ENCODE data around the gene DLGAP1. TPM values are rescaled to one million over a fixed set of nuclear protein-coding genes. Genes with fewer than 3 reads are reported as not detected.

The DLGAP1 gene
- total RNA-seq, 2 experiments from 2014 or later, result 0.31 to 0.36 TPM

- Histone ChIP-seq H3K4me1 (ENCODE audit: insufficient read depth, low read length) (no peaks in the 10 kb centered on the region), H3K27me3 (ENCODE audit: control insufficient read depth in 1 of 2, insufficient read depth in 2 of 2, low read length in 2 of 2) (no peaks in the 10 kb centered on the region), H3K27ac (ENCODE audit: low read depth in 1 of 2, low read length in 2 of 2) (no peak overlapping the region), H3K9me3 (ENCODE audit: control insufficient read depth in 1 of 2, insufficient read depth in 1 of 2, low read length in 2 of 2) (no peaks in the 10 kb centered on the region), H3K36me3 (ENCODE audit: insufficient read depth, low read length) (no peaks in the 10 kb centered on the region), H3K4me3 (ENCODE audit: low read length) (no peak overlapping the region)
- CTCF ChIA-PET, result no interaction called here
- DNase-seq (peak in 2 of 14 experiments; percentile 15 to 21), ATAC-seq (ENCODE audit: poor library complexity) (no peak)
- POLR2A ChIA-PET, result no interaction called here
- Mint-ChIP-seq H3K36me3 (ENCODE audit: low read depth) (no peaks in the 10 kb centered on the region), H3K27me3 (peaks cover 18% of the 10 kb centered on the region), H3K4me3 (no peak overlapping the region), H3K9me3 (no peaks in the 10 kb centered on the region), H3K27ac (no peak overlapping the region), H3K4me1 (ENCODE audit: low read depth) (no peaks in the 10 kb centered on the region)
- TF ChIP-seq CTCF (IDR thresholded peaks at IDR 0.05), result no peak
- intact Hi-C loops (cut with DNase I, micrococcal nuclease), result no loop called here
Observed at GRCh38 chr18:3748086-3748485, 707.0 kb downstream of the DLGAP1 start.

- Histone ChIP-seq H3K27me3 (ENCODE audit: control insufficient read depth in 1 of 2, insufficient read depth in 2 of 2, low read length in 2 of 2) (no peaks in the 10 kb centered on the region), H3K4me1 (ENCODE audit: insufficient read depth, low read length) (no peaks in the 10 kb centered on the region), H3K27ac (ENCODE audit: low read depth in 1 of 2, low read length in 2 of 2) (no peak overlapping the region), H3K4me3 (ENCODE audit: low read length) (no peak overlapping the region), H3K9me3 (ENCODE audit: control insufficient read depth in 1 of 2, insufficient read depth in 1 of 2, low read length in 2 of 2) (no peaks in the 10 kb centered on the region), H3K36me3 (ENCODE audit: insufficient read depth, low read length) (no peaks in the 10 kb centered on the region)
- H3K9me3 Mint-ChIP-seq, result no peaks in the 10 kb centered on the region
- H3K4me3 Mint-ChIP-seq, result no peak overlapping the region
- peak in 3 of 14 experiments; percentile 31 to 71 (median 60) for DNase-seq
- no peak for ATAC-seq (ENCODE audit: poor library complexity)
- no peak for TF ChIP-seq CTCF (IDR thresholded peaks at IDR 0.05)
- no peak overlapping the region for H3K27ac Mint-ChIP-seq
- H3K27me3 Mint-ChIP-seq, result peaks cover 18% of the 10 kb centered on the region
- ChIA-PET POLR2A (no interaction called here), CTCF (no interaction called here)
- no peaks in the 10 kb centered on the region for H3K4me1 Mint-ChIP-seq (ENCODE audit: low read depth)
- intact Hi-C loops (cut with DNase I, micrococcal nuclease), result no loop called here
- no peaks in the 10 kb centered on the region for H3K36me3 Mint-ChIP-seq (ENCODE audit: low read depth)
Observed at GRCh38 chr18:3747176-3747973, 707.7 kb downstream of the DLGAP1 start.

- Histone ChIP-seq H3K27me3 (ENCODE audit: control insufficient read depth in 1 of 2, insufficient read depth in 2 of 2, low read length in 2 of 2) (no peaks in the 10 kb centered on the region), H3K4me1 (ENCODE audit: insufficient read depth, low read length) (no peaks in the 10 kb centered on the region), H3K27ac (ENCODE audit: low read depth in 1 of 2, low read length in 2 of 2) (no peak overlapping the region), H3K36me3 (ENCODE audit: insufficient read depth, low read length) (no peaks in the 10 kb centered on the region), H3K4me3 (ENCODE audit: low read length) (no peak overlapping the region), H3K9me3 (ENCODE audit: control insufficient read depth in 1 of 2, insufficient read depth in 1 of 2, low read length in 2 of 2) (peaks cover 0 to 4% of the 10 kb centered on the region in 2 experiments)
- intact Hi-C loops (cut with DNase I, micrococcal nuclease), result no loop called here
- H3K27me3 Mint-ChIP-seq, result peaks cover 6% of the 10 kb centered on the region
- POLR2A ChIA-PET, result no interaction called here
- no peaks in the 10 kb centered on the region for H3K36me3 Mint-ChIP-seq (ENCODE audit: low read depth)
- DNase-seq (no peak), ATAC-seq (ENCODE audit: poor library complexity) (no peak)
- no peaks in the 10 kb centered on the region for H3K4me1 Mint-ChIP-seq (ENCODE audit: low read depth)
- H3K9me3 Mint-ChIP-seq, result peaks cover 8% of the 10 kb centered on the region
- TF ChIP-seq CTCF (IDR thresholded peaks at IDR 0.05), result no peak
- no peak overlapping the region for H3K4me3 Mint-ChIP-seq
- H3K27ac Mint-ChIP-seq, result no peak overlapping the region
- CTCF ChIA-PET, result no interaction called here
Observed at GRCh38 chr18:3742541-3742940, 712.6 kb downstream of the DLGAP1 start.

Measured in CD4-positive, alpha-beta T cell (primary cell).